ENCODE results near the gene CLRN1. TPM values are rescaled to one million over a fixed set of nuclear protein-coding genes. Genes with fewer than 3 reads are reported as not detected.
A peak's percentile ranks its signal among the peaks of the same experiment; 100 is the strongest.

The CLRN1 gene
- total RNA-seq, 1 donor from 2014 or later = not detected

DNA sequence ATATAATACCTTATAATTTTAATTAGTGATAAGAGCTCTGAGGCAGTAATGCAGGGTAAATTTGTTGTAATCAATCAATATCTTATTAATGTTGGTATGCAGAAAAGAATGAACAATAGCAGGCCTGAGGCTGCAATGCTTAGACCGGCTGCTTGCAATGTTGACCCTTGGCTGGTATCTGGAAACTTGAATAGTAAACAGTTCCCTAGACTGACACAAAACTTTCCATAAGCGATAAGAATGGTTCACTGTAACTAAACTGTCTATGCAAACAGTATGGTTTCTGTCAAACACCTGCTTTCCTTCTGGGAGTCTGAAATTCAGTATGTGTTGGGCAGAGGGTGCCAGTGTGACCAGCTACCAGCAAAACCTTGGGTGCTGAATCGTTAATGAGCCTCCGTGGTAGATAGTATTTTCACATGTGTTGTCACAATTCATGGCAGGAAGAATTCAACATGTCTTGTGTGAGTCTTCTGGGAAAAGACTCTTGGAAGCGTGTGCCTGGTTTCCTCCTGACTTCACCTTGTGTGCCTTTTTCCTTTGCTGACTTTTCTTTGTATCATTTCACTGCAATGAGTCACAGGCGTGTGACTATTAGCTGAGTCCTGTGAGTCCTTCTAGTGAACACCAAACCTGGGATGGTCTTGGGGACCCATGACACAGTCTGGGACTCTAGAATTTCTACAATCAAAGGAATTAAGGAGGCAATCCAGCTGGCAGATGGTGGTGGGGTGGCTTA, 30.7 kb upstream of the CLRN1 start:
- no peaks in the 10 kb centered on the region for H3K36me3 Mint-ChIP-seq (ENCODE audit: low read depth, unreplicated experiment)
- no peaks in the 10 kb centered on the region for H3K9me3 Mint-ChIP-seq (ENCODE audit: unreplicated experiment)
- peaks cover 7% of the 10 kb centered on the region for H3K27me3 Mint-ChIP-seq (ENCODE audit: low read depth, unreplicated experiment)
- Histone ChIP-seq H3K4me2 (ENCODE audit: low read length) (peak overlapping the region; percentile 21), H3K9ac (ENCODE audit: low read length) (no peak overlapping the region), H3K27ac (ENCODE audit: low read depth, low read length) (no peak overlapping the region), H4K20me1 (ENCODE audit: insufficient read depth, low read length) (no peaks in the 10 kb centered on the region), H2AFZ (ENCODE audit: low read depth, low read length) (no peak overlapping the region), H3K36me3 (ENCODE audit: insufficient read depth, low read length) (no peaks in the 10 kb centered on the region), H3K27me3 (ENCODE audit: insufficient read depth, low read length) (peaks cover 3% of the 10 kb centered on the region), H3K9me3 (ENCODE audit: insufficient read depth, low read depth, low read length) (no peaks in the 10 kb centered on the region), H3K4me3 (ENCODE audit: insufficient read depth, low read depth, low read length) (no peak overlapping the region), H3K79me2 (ENCODE audit: insufficient read depth, low read length) (no peaks in the 10 kb centered on the region), H3K4me1 (ENCODE audit: insufficient read depth, low read length) (no peaks in the 10 kb centered on the region)
- no peak overlapping the region for H3K4me3 Mint-ChIP-seq (ENCODE audit: unreplicated experiment)
- FAIRE-seq (no peak), DNase-seq (ENCODE audit: low read depth) (peak; percentile 51)
- TF ChIP-seq EZH2 (IDR thresholded peaks at IDR 0.05; ENCODE audit: insufficient read depth, low read length) = no peak
- TF ChIP-seq, protein P1, sequence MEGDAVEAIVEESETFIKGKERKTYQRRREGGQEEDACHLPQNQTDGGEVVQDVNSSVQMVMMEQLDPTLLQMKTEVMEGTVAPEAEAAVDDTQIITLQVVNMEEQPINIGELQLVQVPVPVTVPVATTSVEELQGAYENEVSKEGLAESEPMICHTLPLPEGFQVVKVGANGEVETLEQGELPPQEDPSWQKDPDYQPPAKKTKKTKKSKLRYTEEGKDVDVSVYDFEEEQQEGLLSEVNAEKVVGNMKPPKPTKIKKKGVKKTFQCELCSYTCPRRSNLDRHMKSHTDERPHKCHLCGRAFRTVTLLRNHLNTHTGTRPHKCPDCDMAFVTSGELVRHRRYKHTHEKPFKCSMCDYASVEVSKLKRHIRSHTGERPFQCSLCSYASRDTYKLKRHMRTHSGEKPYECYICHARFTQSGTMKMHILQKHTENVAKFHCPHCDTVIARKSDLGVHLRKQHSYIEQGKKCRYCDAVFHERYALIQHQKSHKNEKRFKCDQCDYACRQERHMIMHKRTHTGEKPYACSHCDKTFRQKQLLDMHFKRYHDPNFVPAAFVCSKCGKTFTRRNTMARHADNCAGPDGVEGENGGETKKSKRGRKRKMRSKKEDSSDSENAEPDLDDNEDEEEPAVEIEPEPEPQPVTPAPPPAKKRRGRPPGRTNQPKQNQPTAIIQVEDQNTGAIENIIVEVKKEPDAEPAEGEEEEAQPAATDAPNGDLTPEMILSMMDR (IDR thresholded peaks at IDR 0.05; ENCODE audit: insufficient read depth, low read depth, low read length) = no peak
- peaks cover 8% of the 10 kb centered on the region for H3K4me1 Mint-ChIP-seq (ENCODE audit: low read depth, unreplicated experiment)
- H3K27ac Mint-ChIP-seq (ENCODE audit: unreplicated experiment) = no peak overlapping the region

DNA sequence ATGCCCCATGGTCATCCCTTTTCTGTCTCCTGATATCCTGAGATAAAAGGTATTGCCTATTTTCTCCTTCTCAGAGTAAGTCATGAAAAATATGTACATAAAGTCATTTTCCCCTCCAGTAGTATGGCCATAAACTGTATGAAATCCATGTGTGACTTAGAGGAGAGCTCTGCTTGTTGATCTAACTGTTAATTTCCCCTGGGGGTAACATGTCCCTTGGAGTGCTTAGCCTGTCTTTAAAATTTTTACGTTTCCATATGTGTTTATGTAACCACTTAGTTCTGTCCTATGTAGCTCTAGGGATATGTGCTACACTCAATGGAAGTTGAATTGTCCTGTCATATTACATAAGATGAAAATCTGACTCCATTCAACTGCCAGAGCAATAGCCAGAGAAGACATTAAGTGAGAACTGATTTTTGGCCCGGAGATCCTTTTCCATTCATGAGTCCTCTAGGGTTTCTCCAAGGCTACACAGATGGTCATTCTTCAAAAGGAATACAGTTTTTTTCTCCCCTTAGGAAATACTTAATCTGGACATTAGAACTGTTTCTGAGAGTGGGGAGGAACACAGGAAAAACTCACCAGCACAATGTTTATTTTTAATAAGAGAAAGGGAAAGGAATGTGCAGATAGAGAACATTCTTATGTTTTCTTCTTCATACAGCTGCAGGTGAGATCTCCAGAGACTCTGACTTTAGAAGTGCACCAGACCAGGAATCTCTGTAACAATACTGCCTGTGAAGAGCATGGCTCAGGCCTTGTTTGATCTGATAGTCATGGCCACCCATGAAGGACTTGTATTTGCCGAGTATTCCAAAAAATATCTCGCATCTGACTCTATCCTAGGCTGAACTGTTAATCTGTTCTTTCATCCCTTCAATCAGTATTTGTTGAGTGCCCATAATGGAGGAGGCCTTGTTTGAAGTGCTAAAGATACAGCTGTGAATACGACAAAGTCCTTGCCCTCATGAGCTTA, 29.8 kb upstream of the CLRN1 start:
- no peak for TF ChIP-seq EZH2 (IDR thresholded peaks at IDR 0.05; ENCODE audit: insufficient read depth, low read length)
- TF ChIP-seq, protein P1 (IDR thresholded peaks at IDR 0.05; ENCODE audit: insufficient read depth, low read depth, low read length) = no peak
- H3K79me2 ChIP-seq (ENCODE audit: insufficient read depth, low read length) = no peaks in the 10 kb centered on the region
- no peak overlapping the region for H3K4me2 ChIP-seq (ENCODE audit: low read length)
- Mint-ChIP-seq H3K27me3 (ENCODE audit: low read depth, unreplicated experiment) (peaks cover 4% of the 10 kb centered on the region), H3K27ac (ENCODE audit: unreplicated experiment) (no peak overlapping the region), H3K36me3 (ENCODE audit: low read depth, unreplicated experiment) (no peaks in the 10 kb centered on the region), H3K4me3 (ENCODE audit: unreplicated experiment) (no peak overlapping the region), H3K4me1 (ENCODE audit: low read depth, unreplicated experiment) (peaks cover 8% of the 10 kb centered on the region), H3K9me3 (ENCODE audit: unreplicated experiment) (peaks cover 5% of the 10 kb centered on the region)
- H3K36me3 ChIP-seq (ENCODE audit: insufficient read depth, low read length) = no peaks in the 10 kb centered on the region
- DNase-seq (ENCODE audit: low read depth) (no peak), FAIRE-seq (no peak)
- H2AFZ ChIP-seq (ENCODE audit: low read depth, low read length) = no peak overlapping the region
- H3K27ac ChIP-seq (ENCODE audit: low read depth, low read length) = no peak overlapping the region
- peaks cover 2% of the 10 kb centered on the region for H3K27me3 ChIP-seq (ENCODE audit: insufficient read depth, low read length)
- H3K4me3 ChIP-seq (ENCODE audit: insufficient read depth, low read depth, low read length) = no peak overlapping the region
- no peaks in the 10 kb centered on the region for H3K4me1 ChIP-seq (ENCODE audit: insufficient read depth, low read length)
- no peaks in the 10 kb centered on the region for H4K20me1 ChIP-seq (ENCODE audit: insufficient read depth, low read length)
- H3K9me3 ChIP-seq (ENCODE audit: insufficient read depth, low read depth, low read length) = no peaks in the 10 kb centered on the region
- H3K9ac ChIP-seq (ENCODE audit: low read length) = no peak overlapping the region
